ENCODE results near the gene EPHA2. TPM values are rescaled to one million over a fixed set of nuclear protein-coding genes. Genes with fewer than 3 reads are reported as not detected.

EPHA2 gene
- total RNA-seq, 1 donor from 2014 or later: 44.8 TPM

DNA sequence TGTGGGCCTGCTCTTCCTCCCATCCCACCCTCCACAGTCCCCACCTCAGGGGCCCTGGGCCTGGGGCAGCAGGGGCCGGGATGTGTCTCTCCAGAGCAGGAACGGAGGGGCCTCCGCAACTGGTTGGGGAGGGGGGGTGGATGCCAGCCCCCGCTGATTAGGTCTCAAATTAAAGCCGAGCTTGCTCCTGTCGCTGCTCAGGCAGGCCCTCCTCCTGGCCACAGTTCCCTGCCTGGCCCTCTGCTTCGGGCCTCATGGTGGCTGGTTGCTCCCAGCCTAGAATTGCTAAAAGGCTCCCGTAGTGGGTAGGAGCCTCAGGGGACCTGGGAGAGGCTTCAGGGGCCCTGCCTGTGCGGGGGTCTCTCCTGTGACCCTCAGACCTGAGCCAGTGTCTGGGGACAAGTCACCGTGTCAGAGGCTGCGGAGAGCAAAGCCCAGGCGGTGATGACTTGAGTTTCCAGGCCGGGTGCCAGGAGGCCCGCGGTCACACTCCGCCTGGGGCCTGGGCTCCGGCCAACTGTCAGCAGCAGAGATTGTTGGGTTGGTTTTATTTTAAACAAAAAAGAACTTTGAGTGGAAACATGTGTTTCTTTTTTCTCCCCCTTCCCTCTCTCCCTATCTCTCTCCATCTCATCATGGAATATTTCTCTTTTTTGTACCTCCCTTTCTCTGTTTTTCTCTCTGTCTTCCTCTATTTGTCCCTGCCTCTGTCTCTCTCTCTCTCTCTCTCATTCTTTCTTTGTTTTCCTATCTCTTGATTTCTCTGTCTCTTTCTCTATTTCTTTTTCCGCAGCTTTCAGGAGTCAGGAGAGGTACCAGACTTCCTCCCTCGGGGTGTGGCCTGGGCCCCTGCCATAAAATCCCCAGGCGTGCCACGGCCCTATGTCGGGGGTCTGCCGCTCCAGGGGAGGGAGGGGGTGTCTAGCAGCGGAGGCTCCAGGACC is 20.0 kb upstream of the EPHA2 start:
- Histone ChIP-seq H3K9me3 (no peaks in the 10 kb centered on the region), H3K36me3 (no peaks in the 10 kb centered on the region), H3K4me3 (no peak overlapping the region), H3K27me3 (no peaks in the 10 kb centered on the region), H3K27ac (peak overlapping the region; percentile 27), H3K4me1 (peaks cover 56% of the 10 kb centered on the region)
- ATAC-seq (peak; percentile 56), DNase-seq (peak; percentile 90)
- intact Hi-C loops (cut with DNase I): no loop called here
- TF ChIP-seq, protein P1, sequence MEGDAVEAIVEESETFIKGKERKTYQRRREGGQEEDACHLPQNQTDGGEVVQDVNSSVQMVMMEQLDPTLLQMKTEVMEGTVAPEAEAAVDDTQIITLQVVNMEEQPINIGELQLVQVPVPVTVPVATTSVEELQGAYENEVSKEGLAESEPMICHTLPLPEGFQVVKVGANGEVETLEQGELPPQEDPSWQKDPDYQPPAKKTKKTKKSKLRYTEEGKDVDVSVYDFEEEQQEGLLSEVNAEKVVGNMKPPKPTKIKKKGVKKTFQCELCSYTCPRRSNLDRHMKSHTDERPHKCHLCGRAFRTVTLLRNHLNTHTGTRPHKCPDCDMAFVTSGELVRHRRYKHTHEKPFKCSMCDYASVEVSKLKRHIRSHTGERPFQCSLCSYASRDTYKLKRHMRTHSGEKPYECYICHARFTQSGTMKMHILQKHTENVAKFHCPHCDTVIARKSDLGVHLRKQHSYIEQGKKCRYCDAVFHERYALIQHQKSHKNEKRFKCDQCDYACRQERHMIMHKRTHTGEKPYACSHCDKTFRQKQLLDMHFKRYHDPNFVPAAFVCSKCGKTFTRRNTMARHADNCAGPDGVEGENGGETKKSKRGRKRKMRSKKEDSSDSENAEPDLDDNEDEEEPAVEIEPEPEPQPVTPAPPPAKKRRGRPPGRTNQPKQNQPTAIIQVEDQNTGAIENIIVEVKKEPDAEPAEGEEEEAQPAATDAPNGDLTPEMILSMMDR (IDR thresholded peaks at IDR 0.05): no peak

DNA sequence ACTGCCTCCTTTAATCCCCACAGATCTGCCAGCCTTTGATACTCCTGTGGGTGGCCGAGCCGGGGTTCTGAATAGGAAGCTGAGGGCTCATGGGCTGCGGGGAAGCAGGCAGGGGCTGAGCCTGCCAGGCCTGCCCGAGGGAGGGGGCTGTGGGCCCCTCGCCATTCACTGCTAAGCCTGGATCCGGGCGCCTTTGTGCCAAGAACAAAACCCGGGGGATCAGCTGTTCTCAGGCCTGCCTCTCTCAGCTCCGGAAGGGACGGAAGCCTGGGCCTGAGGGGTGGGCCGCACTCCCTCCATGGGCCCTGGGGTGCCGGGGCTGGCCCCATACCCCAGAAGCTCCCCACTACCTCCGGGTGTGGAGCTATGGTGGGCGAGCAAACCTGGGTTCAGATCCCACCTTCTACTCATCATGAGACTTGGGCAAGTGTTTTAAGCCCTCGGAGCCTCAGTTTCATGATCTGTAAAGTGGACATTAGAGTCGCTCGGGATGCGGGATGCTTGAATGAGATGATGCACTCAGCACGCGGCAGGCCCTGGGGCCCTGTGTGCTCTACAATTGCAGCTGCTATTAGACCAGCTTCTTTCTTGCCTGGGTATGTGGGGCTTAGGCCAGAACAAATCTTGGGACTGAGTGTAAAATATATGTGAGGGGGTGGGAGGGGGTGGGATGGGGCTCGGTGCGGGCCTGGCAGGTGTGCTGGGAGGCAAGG is 19.2 kb upstream of the EPHA2 start:
- Histone ChIP-seq H3K36me3 (no peaks in the 10 kb centered on the region), H3K4me3 (no peak overlapping the region), H3K4me1 (peaks cover 52% of the 10 kb centered on the region), H3K9me3 (no peaks in the 10 kb centered on the region), H3K27me3 (no peaks in the 10 kb centered on the region), H3K27ac (peak overlapping the region; percentile 27)
- TF ChIP-seq, protein P1 (IDR thresholded peaks at IDR 0.05): no peak
- ATAC-seq: no peak
- intact Hi-C loops (cut with DNase I): no loop called here
- no peak for DNase-seq

DNA sequence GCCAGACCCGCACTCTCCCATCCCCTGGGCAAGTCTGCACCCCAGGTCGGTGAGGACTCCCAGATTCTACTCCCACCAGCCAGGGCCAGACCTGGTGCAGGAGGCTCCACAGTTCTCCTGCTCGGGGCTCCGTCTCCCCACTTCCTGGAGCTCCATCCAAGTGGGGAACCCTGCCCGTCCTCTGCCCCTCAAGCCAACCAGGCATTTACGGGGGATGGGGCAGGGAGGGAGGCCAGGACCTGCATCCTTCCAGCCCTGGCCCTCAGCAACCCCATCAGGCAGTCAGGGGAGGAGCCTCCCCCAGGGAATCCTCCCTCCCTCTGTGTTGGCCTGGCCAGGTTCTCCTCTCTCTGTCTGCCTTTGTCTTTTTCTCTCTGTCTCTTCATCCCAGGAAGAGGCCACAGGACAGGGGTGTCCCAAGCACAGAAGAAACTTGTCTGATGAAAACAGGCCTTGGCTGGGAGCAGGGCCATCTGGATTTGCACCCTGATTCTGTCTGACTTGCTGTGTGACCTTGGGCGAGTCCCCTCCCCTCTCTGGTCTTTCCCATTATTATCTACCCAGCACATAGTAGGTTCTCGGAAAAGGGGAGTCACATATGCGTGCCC is 18.5 kb upstream of the EPHA2 start:
- no peak overlapping the region for H3K4me3 ChIP-seq
- DNase-seq: no peak
- H3K27me3 ChIP-seq: no peaks in the 10 kb centered on the region
- TF ChIP-seq, protein P1 (IDR thresholded peaks at IDR 0.05): no peak
- H3K4me1 ChIP-seq: peaks cover 47% of the 10 kb centered on the region
- no peaks in the 10 kb centered on the region for H3K36me3 ChIP-seq
- intact Hi-C loops (cut with DNase I): no loop called here
- ATAC-seq: no peak
- H3K9me3 ChIP-seq: no peaks in the 10 kb centered on the region
- no peak overlapping the region for H3K27ac ChIP-seq

DNA sequence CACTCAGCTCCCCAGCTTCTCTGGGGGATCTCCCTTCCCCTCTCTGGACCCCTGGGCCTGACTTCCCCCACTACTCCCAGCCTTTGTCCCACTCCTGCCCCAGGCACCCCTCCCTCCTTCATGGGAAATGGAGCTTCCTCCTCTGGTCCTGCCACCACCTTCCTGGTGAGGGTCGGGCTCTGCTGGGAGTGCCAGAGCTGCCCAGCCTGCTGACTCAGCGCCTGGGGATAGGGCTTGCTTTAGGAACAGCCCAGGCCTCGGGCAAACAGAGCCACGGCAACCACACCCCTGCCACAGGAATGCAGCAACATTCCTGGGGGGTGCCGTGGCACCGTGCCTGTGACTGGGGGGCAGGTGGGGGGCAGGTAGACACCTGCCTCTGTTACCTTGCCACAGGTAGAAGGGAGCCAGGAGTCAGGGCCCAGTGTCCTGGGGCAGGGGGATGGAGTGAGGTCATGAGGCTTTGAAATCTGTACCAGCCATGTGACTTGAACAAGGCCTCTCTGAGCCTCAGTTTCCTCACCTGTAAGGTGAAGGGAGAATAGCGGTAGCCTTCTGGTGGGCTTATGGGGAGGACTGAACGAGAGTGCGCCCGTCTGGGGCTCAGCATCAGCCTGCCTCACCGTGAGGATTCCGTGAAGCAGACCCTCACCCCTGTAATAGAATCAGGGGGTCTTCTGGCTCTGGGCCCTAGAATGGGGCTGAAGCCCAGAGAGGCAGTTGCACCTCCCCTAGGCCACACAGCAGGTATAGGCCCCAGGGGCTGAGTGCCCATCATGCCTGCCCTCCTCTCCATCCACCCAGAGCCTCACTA is 17.8 kb upstream of the EPHA2 start:
- peaks cover 44% of the 10 kb centered on the region for H3K4me1 ChIP-seq
- intact Hi-C loops (cut with DNase I): no loop called here
- ATAC-seq: peak; percentile 75

More for the DNA sequence above, 17.8 kb upstream of the EPHA2 start:
- Histone ChIP-seq H3K36me3 (no peaks in the 10 kb centered on the region), H3K27me3 (no peaks in the 10 kb centered on the region), H3K4me3 (no peak overlapping the region), H3K27ac (peak overlapping the region; percentile 61), H3K9me3 (no peaks in the 10 kb centered on the region)
- TF ChIP-seq, protein P1 (IDR thresholded peaks at IDR 0.05): no peak
- peak; percentile 84 for DNase-seq
